ENCODE results near the gene ADGRV1.

The ADGRV1 gene

GRCh38 chr5:90650767-90651166 lies 92.2 kb downstream of the ADGRV1 start:
- no peak for TF ChIP-seq SIN3A (IDR thresholded peaks at IDR 0.05; ENCODE audit: borderline replicate concordance, insufficient read depth, low read length)
- no peak for TF ChIP-seq FOXP2 (optimal IDR thresholded peaks at IDR 0.05; ENCODE audit: borderline replicate concordance, extremely low read depth, extremely low read length, insufficient read depth)
- no peak for TF ChIP-seq POLR2AphosphoS5 (IDR thresholded peaks at IDR 0.05; ENCODE audit: low read depth, low read length)

- no peak for TF ChIP-seq POLR2AphosphoS5 (IDR thresholded peaks at IDR 0.05; ENCODE audit: low read depth, low read length)
Measured at GRCh38 chr5:90654215-90654614, 95.6 kb downstream of the ADGRV1 start.

GRCh38 chr5:90655423-90655822 lies 96.8 kb downstream of the ADGRV1 start:
- TF ChIP-seq REST (IDR thresholded peaks at IDR 0.05; ENCODE audit: insufficient read depth in 1 of 2, low read depth in 2 of 2, low read length in 2 of 2) (no peak), SIN3A (IDR thresholded peaks at IDR 0.05; ENCODE audit: borderline replicate concordance, insufficient read depth, low read length) (no peak), POLR2AphosphoS5 (IDR thresholded peaks at IDR 0.05; ENCODE audit: low read depth, low read length) (no peak), FOXP2 (optimal IDR thresholded peaks at IDR 0.05; ENCODE audit: borderline replicate concordance, extremely low read depth, extremely low read length, insufficient read depth) (no peak), TAF1 (IDR thresholded peaks at IDR 0.05; ENCODE audit: borderline replicate concordance, insufficient read depth, low read length) (no peak)

- TF ChIP-seq POLR2AphosphoS5 (IDR thresholded peaks at IDR 0.05; ENCODE audit: low read depth, low read length) = no peak
- TF ChIP-seq TAF1 (IDR thresholded peaks at IDR 0.05; ENCODE audit: borderline replicate concordance, insufficient read depth, low read length) = no peak
- TF ChIP-seq REST (IDR thresholded peaks at IDR 0.05; ENCODE audit: insufficient read depth in 1 of 2, low read depth in 2 of 2, low read length in 2 of 2) = no peak
- TF ChIP-seq SIN3A (IDR thresholded peaks at IDR 0.05; ENCODE audit: borderline replicate concordance, insufficient read depth, low read length) = no peak
- TF ChIP-seq FOXP2 (optimal IDR thresholded peaks at IDR 0.05; ENCODE audit: borderline replicate concordance, extremely low read depth, extremely low read length, insufficient read depth) = no peak
Measured at GRCh38 chr5:90657030-90657429, 98.4 kb downstream of the ADGRV1 start.

- TF ChIP-seq SIN3A (IDR thresholded peaks at IDR 0.05; ENCODE audit: borderline replicate concordance, insufficient read depth, low read length) (no peak), FOXP2 (optimal IDR thresholded peaks at IDR 0.05; ENCODE audit: borderline replicate concordance, extremely low read depth, extremely low read length, insufficient read depth) (no peak), TAF1 (IDR thresholded peaks at IDR 0.05; ENCODE audit: borderline replicate concordance, insufficient read depth, low read length) (no peak)
Measured at GRCh38 chr5:90657788-90658187, 99.2 kb downstream of the ADGRV1 start.

- no peak for TF ChIP-seq TAF1 (IDR thresholded peaks at IDR 0.05; ENCODE audit: borderline replicate concordance, insufficient read depth, low read length)
- no peak for TF ChIP-seq POLR2AphosphoS5 (IDR thresholded peaks at IDR 0.05; ENCODE audit: low read depth, low read length)
- TF ChIP-seq SIN3A (IDR thresholded peaks at IDR 0.05; ENCODE audit: borderline replicate concordance, insufficient read depth, low read length) = no peak
- no peak for TF ChIP-seq FOXP2 (optimal IDR thresholded peaks at IDR 0.05; ENCODE audit: borderline replicate concordance, extremely low read depth, extremely low read length, insufficient read depth)
- no peak for TF ChIP-seq REST (IDR thresholded peaks at IDR 0.05; ENCODE audit: insufficient read depth in 1 of 2, low read depth in 2 of 2, low read length in 2 of 2)
Measured at GRCh38 chr5:90658620-90659019, 100.0 kb downstream of the ADGRV1 start.

GRCh38 chr5:90675222-90675621 lies 116.6 kb downstream of the ADGRV1 start:
- TF ChIP-seq REST (IDR thresholded peaks at IDR 0.05; ENCODE audit: insufficient read depth in 1 of 2, low read depth in 2 of 2, low read length in 2 of 2) (no peak), FOXP2 (optimal IDR thresholded peaks at IDR 0.05; ENCODE audit: borderline replicate concordance, extremely low read depth, extremely low read length, insufficient read depth) (no peak), POLR2AphosphoS5 (IDR thresholded peaks at IDR 0.05; ENCODE audit: low read depth, low read length) (no peak), SIN3A (IDR thresholded peaks at IDR 0.05; ENCODE audit: borderline replicate concordance, insufficient read depth, low read length) (no peak), TAF1 (IDR thresholded peaks at IDR 0.05; ENCODE audit: borderline replicate concordance, insufficient read depth, low read length) (no peak)

Measured in PFSK-1 (cell line).